Thyroid gland (tissue), 4 donors: Measurements from ENCODE around the gene UBE2J1.

Experiments used
- CTCF ChIP-seq, 6 experiments: fragments of 200-600 bp in 3 of 6; fragments of 450-650 bp in 3 of 6; sonication (generic) in 3 of 6; IDR thresholded peaks; one replicate each; pipeline ENCODE4 v1.5.1; 2016 to 2019; ENCODE audit warnings: antibody characterized with exemption in 6 of 6, mild to moderate bottlenecking in 2 of 6, inconsistent platforms in 1 of 6, moderate library complexity in 1 of 6
- POLR2A ChIP-seq, 2 donors: fragments of 450-650 bp; IDR thresholded peaks; one replicate each; pipeline ENCODE4 v1.6.1; 2017; ENCODE audit warnings: antibody characterized with exemption in 2 of 2, mild to moderate bottlenecking in 2 of 2, moderate library complexity in 1 of 2

GRCh38 chr6:89355511-89356194 is 3.1 kb upstream of the UBE2J1 start:
- TF ChIP-seq CTCF (IDR thresholded peaks at IDR 0.05) (no peak), POLR2A (IDR thresholded peaks at IDR 0.05) (no peak)
